Measurements from ENCODE around the gene HK2.
A peak's percentile ranks its signal among the peaks of the same experiment; 100 is the strongest.
"Not testable (repeated sequence)": the region's sequence is repeated elsewhere in the genome, so short reads cannot be mapped to it uniquely, and the experiment has no call there.

The HK2 gene

GRCh38 chr2:74835831-74836674 lies 2.1 kb downstream of the HK2 start:
- DNase-seq, result no peak

GRCh38 chr2:74836675-74837401 lies 2.9 kb downstream of the HK2 start:
- DNase-seq, result no peak

GRCh38 chr2:74841641-74842040 lies 7.7 kb downstream of the HK2 start:
- DNase-seq, result no peak

GRCh38 chr2:74843433-74843832 lies 9.5 kb downstream of the HK2 start:
- DNase-seq, result no peak

- no peak for DNase-seq
These were observed 10.0 kb downstream of the HK2 start for GRCh38 chr2:74843899-74844298.

- no peak for DNase-seq
These were observed 10.8 kb downstream of the HK2 start for GRCh38 chr2:74844752-74845151.

- DNase-seq, result no peak
These were observed 11.4 kb downstream of the HK2 start for GRCh38 chr2:74845217-74845751.

- no peak for DNase-seq
These were observed 12.1 kb downstream of the HK2 start for GRCh38 chr2:74845991-74846390.

GRCh38 chr2:74846481-74846880 lies 12.6 kb downstream of the HK2 start:
- no peak for DNase-seq

- DNase-seq, result no peak
These were observed 13.3 kb downstream of the HK2 start for GRCh38 chr2:74847070-74847858.

- peak in 1 of 4 experiments; percentile 40 for DNase-seq
These were observed 15.4 kb downstream of the HK2 start for GRCh38 chr2:74849228-74849892.

GRCh38 chr2:74850496-74851190 lies 16.7 kb downstream of the HK2 start:
- DNase-seq, result no peak

GRCh38 chr2:74851191-74851566 lies 17.3 kb downstream of the HK2 start:
- DNase-seq, result no peak

- DNase-seq, result not testable (repeated sequence)
These were observed 19.4 kb downstream of the HK2 start for GRCh38 chr2:74853360-74853759.

- DNase-seq, result no peak
These were observed 20.5 kb downstream of the HK2 start for GRCh38 chr2:74854401-74854800.

GRCh38 chr2:74855114-74855707 lies 21.3 kb downstream of the HK2 start:
- DNase-seq, result not testable (repeated sequence)

- no peak for DNase-seq
These were observed 22.2 kb downstream of the HK2 start for GRCh38 chr2:74856004-74856578.

GRCh38 chr2:74856599-74856998 lies 22.7 kb downstream of the HK2 start:
- DNase-seq, result no peak

- DNase-seq, result no peak
These were observed 23.3 kb downstream of the HK2 start for GRCh38 chr2:74857215-74857614.

- DNase-seq, result no peak
These were observed 23.8 kb downstream of the HK2 start for GRCh38 chr2:74857725-74858124.

- DNase-seq, result no peak
These were observed 24.4 kb downstream of the HK2 start for GRCh38 chr2:74858281-74858680.
